ENCODE measurements around the gene ADGRG6.

ADGRG6 gene

GRCh38 chr6:142381181-142381580, 79.4 kb downstream of the ADGRG6 start:
- Histone ChIP-seq H3K79me2 (ENCODE audit: insufficient read depth, low read length) (no peaks in the 10 kb centered on the region), H3K4me1 (ENCODE audit: insufficient read depth, low read length, poor library complexity, severe bottlenecking) (peaks cover 14% of the 10 kb centered on the region), H3K36me3 (ENCODE audit: insufficient read depth, low read length) (no peaks in the 10 kb centered on the region), H4K20me1 (ENCODE audit: insufficient read depth, low read length, poor library complexity, severe bottlenecking) (no peaks in the 10 kb centered on the region), H3K27me3 (ENCODE audit: insufficient read depth, low read length, poor library complexity, severe bottlenecking) (no peaks in the 10 kb centered on the region), H3K4me2 (ENCODE audit: low read depth, low read length, poor library complexity, severe bottlenecking) (no peak overlapping the region), H3K4me3 (ENCODE audit: low read length, poor library complexity, severe bottlenecking) (no peak overlapping the region), H3K9me2 (replicated peaks; ENCODE audit: low read depth, low read length) (no peaks in the 10 kb centered on the region), H3K9ac (ENCODE audit: low read depth, low read length, poor library complexity, severe bottlenecking) (no peak overlapping the region), H3F3A (ENCODE audit: low read depth) (no peaks in the 10 kb centered on the region), H2AFZ (ENCODE audit: low read length) (no peak overlapping the region), H3K9me3 (ENCODE audit: insufficient read depth, low read depth, low read length) (no peaks in the 10 kb centered on the region)
- TF ChIP-seq CTCF (conservative IDR thresholded peaks at IDR 0.05; ENCODE audit: low read length) = no peak

GRCh38 chr6:142381845-142382378, 80.1 kb downstream of the ADGRG6 start:
- H3F3A ChIP-seq (ENCODE audit: low read depth) = no peaks in the 10 kb centered on the region
- TF ChIP-seq CTCF (conservative IDR thresholded peaks at IDR 0.05; ENCODE audit: low read length) = no peak
- no peak for TF ChIP-seq EZH2phosphoT487 (IDR thresholded peaks at IDR 0.05; ENCODE audit: borderline replicate concordance)
- no peak overlapping the region; the same call in 1 of the 2 replicates for H2AFZ ChIP-seq (ENCODE audit: low read length)
- no peaks in the 10 kb centered on the region for H3K27me3 ChIP-seq (ENCODE audit: insufficient read depth, low read length, poor library complexity, severe bottlenecking)
- H3K9me2 ChIP-seq (replicated peaks; ENCODE audit: low read depth, low read length) = no peaks in the 10 kb centered on the region
- H3K36me3 ChIP-seq (ENCODE audit: insufficient read depth, low read length) = no peaks in the 10 kb centered on the region
- H3K79me2 ChIP-seq (ENCODE audit: insufficient read depth, low read length) = no peaks in the 10 kb centered on the region
- peaks cover 8% of the 10 kb centered on the region for H3K4me1 ChIP-seq (ENCODE audit: insufficient read depth, low read length, poor library complexity, severe bottlenecking)
- no peaks in the 10 kb centered on the region for H4K20me1 ChIP-seq (ENCODE audit: insufficient read depth, low read length, poor library complexity, severe bottlenecking)
- no peak overlapping the region for H3K9ac ChIP-seq (ENCODE audit: low read depth, low read length, poor library complexity, severe bottlenecking)
- no peak overlapping the region for H3K4me2 ChIP-seq (ENCODE audit: low read depth, low read length, poor library complexity, severe bottlenecking)
- no peak overlapping the region for H3K4me3 ChIP-seq (ENCODE audit: low read length, poor library complexity, severe bottlenecking)
- no peaks in the 10 kb centered on the region for H3K9me3 ChIP-seq (ENCODE audit: insufficient read depth, low read depth, low read length)

- no peaks in the 10 kb centered on the region for H3K9me2 ChIP-seq (replicated peaks; ENCODE audit: low read depth, low read length)
- no peaks in the 10 kb centered on the region for H3K9me3 ChIP-seq (ENCODE audit: insufficient read depth, low read depth, low read length)
- H3K4me2 ChIP-seq (ENCODE audit: low read depth, low read length, poor library complexity, severe bottlenecking) = no peak overlapping the region
- H3K79me2 ChIP-seq (ENCODE audit: insufficient read depth, low read length) = no peaks in the 10 kb centered on the region
- H4K20me1 ChIP-seq (ENCODE audit: insufficient read depth, low read length, poor library complexity, severe bottlenecking) = no peaks in the 10 kb centered on the region
- H3K4me1 ChIP-seq (ENCODE audit: insufficient read depth, low read length, poor library complexity, severe bottlenecking) = no peaks in the 10 kb centered on the region
- no peak overlapping the region for H2AFZ ChIP-seq (ENCODE audit: low read length)
- no peak overlapping the region for H3K4me3 ChIP-seq (ENCODE audit: low read length, poor library complexity, severe bottlenecking)
- TF ChIP-seq EZH2phosphoT487 (IDR thresholded peaks at IDR 0.05; ENCODE audit: borderline replicate concordance) (no peak), CTCF (conservative IDR thresholded peaks at IDR 0.05; ENCODE audit: low read length) (no peak)
- no peak overlapping the region for H3K9ac ChIP-seq (ENCODE audit: low read depth, low read length, poor library complexity, severe bottlenecking)
- H3F3A ChIP-seq (ENCODE audit: low read depth) = no peaks in the 10 kb centered on the region
- no peaks in the 10 kb centered on the region for H3K36me3 ChIP-seq (ENCODE audit: insufficient read depth, low read length)
- H3K27me3 ChIP-seq (ENCODE audit: insufficient read depth, low read length, poor library complexity, severe bottlenecking) = no peaks in the 10 kb centered on the region
These were observed 82.9 kb downstream of the ADGRG6 start for GRCh38 chr6:142384519-142385254.
